Inflammatory macrophage treated with lipopolysaccharide for 4 hours (primary cell): Measurements from ENCODE around the gene RALGPS1.
"Not testable (repeated sequence)": the region's sequence is repeated elsewhere in the genome, so short reads cannot be mapped to it uniquely, and the experiment has no call there.

Experiments used
- DNase-seq: peaks from one replicate; pipeline ENCODE4 v3.0.0-alpha.2; 2020

RALGPS1 gene

GRCh38 chr9:126991183-126991582, 76.6 kb downstream of the RALGPS1 start:
- DNase-seq: no peak

GRCh38 chr9:126992427-126992826, 77.8 kb downstream of the RALGPS1 start:
- no peak for DNase-seq

GRCh38 chr9:126999315-127000068, 84.9 kb downstream of the RALGPS1 start:
- DNase-seq: no peak

- DNase-seq: peak; percentile 14
Measured at GRCh38 chr9:127004946-127005769, 90.6 kb downstream of the RALGPS1 start.

- DNase-seq: no peak
Measured at GRCh38 chr9:127005770-127006314, 91.3 kb downstream of the RALGPS1 start.

GRCh38 chr9:127007638-127008037, 93.1 kb downstream of the RALGPS1 start:
- no peak for DNase-seq

GRCh38 chr9:127008076-127008475, 93.5 kb downstream of the RALGPS1 start:
- DNase-seq: no peak

- no peak for DNase-seq
Measured at GRCh38 chr9:127011772-127012171, 97.2 kb downstream of the RALGPS1 start.

GRCh38 chr9:127012250-127012649, 97.7 kb downstream of the RALGPS1 start:
- no peak for DNase-seq

GRCh38 chr9:127013597-127013996, 99.0 kb downstream of the RALGPS1 start:
- DNase-seq: no peak

GRCh38 chr9:127014216-127014909, 99.8 kb downstream of the RALGPS1 start:
- no peak for DNase-seq

- DNase-seq: no peak
Measured at GRCh38 chr9:127014910-127015540, 100.4 kb downstream of the RALGPS1 start.

- no peak for DNase-seq
Measured at GRCh38 chr9:127015921-127016512, 101.4 kb downstream of the RALGPS1 start.

- DNase-seq: not testable (repeated sequence)
Measured at GRCh38 chr9:127017979-127018378, 103.4 kb downstream of the RALGPS1 start.

GRCh38 chr9:127018935-127019334, 104.4 kb downstream of the RALGPS1 start:
- DNase-seq: no peak

- DNase-seq: no peak
Measured at GRCh38 chr9:127020036-127020801, 105.6 kb downstream of the RALGPS1 start.

- DNase-seq: no peak
Measured at GRCh38 chr9:127020802-127021078, 106.2 kb downstream of the RALGPS1 start.

GRCh38 chr9:127021664-127022363, 107.2 kb downstream of the RALGPS1 start:
- no peak for DNase-seq

GRCh38 chr9:127022913-127023660, 108.5 kb downstream of the RALGPS1 start:
- no peak for DNase-seq

- no peak for DNase-seq
Measured at GRCh38 chr9:127025042-127025441, 110.5 kb downstream of the RALGPS1 start.
